ENCODE measurements around the gene ZBTB4.

ZBTB4 gene

DNA sequence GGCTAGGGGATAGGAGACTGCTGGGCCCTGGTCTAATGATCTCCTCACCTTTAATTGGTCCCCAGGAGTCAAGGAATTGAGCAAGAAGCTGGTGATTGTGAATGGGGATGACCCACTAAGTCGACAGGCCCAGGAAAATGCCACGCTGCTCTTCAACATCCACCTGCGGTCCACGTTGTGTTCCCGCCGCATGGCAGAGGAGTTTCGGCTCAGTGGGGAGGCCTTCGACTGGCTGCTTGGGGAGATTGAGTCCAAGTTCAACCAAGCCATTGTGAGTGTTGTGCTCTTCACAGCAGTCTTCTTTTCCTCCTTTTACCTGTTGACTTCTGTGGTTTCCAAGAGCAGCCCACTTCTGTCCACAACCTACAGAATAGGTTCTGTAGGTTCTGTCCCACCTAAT is 24.1 kb upstream of the ZBTB4 start:
- DNase-seq = no peak
- Histone ChIP-seq H3K36me3 (peaks cover 40% of the 10 kb centered on the region), H3K27me3 (no peaks in the 10 kb centered on the region), H3K4me1 (no peaks in the 10 kb centered on the region), H3K4me3 (ENCODE audit: low read depth, low read length) (no peak overlapping the region), H3K9me3 (no peaks in the 10 kb centered on the region)
- TF ChIP-seq CTCF (IDR thresholded peaks at IDR 0.05; ENCODE audit: low read depth, low read length) = no peak

- no peaks in the 10 kb centered on the region for H3K4me1 ChIP-seq
- peak; percentile 27 for DNase-seq
- peak; percentile 38 for TF ChIP-seq CTCF (IDR thresholded peaks at IDR 0.05; ENCODE audit: low read depth, low read length)
- peaks cover 43% of the 10 kb centered on the region for H3K36me3 ChIP-seq
- no peaks in the 10 kb centered on the region for H3K27me3 ChIP-seq
- H3K9me3 ChIP-seq = no peaks in the 10 kb centered on the region
- no peak overlapping the region for H3K4me3 ChIP-seq (ENCODE audit: low read depth, low read length)
These were observed 23.6 kb upstream of the ZBTB4 start for GRCh38 chr17:7502987-7503386.

DNA sequence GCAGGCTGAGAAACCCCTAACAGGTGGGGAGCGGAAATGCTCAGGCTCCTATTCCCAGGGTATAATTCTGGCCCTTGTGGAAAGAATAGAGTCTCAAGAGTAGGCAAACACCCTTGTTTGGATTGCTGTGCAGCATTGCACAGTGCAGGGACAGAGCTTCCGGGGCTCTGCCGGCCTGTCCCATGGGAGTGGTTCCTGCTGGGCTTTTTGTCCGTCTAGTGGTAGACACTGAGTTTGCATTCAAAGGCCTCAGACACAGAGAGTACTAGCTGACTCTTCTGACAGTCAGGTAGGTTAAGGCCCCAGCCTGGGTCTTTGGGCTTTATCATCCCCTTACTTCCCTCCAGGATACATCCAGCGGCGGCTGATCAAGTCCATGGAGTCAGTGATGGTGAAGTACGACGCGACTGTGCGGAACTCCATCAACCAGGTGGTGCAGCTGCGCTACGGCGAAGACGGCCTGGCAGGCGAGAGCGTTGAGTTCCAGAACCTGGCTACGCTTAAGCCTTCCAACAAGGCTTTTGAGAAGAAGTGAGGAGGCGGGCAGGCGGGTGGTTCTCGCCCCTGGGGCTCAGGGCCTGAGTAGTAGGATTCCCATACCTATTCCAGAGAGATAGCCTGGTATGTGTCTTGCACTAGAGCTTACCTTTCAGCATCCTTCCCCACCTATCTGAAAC is 22.9 kb upstream of the ZBTB4 start:
- DNase-seq = no peak
- no peak overlapping the region for H3K4me3 ChIP-seq (ENCODE audit: low read depth, low read length)
- no peak for TF ChIP-seq CTCF (IDR thresholded peaks at IDR 0.05; ENCODE audit: low read depth, low read length)
- no peaks in the 10 kb centered on the region for H3K9me3 ChIP-seq
- H3K27me3 ChIP-seq = no peaks in the 10 kb centered on the region
- no peaks in the 10 kb centered on the region for H3K4me1 ChIP-seq
- peaks cover 50% of the 10 kb centered on the region for H3K36me3 ChIP-seq

DNA sequence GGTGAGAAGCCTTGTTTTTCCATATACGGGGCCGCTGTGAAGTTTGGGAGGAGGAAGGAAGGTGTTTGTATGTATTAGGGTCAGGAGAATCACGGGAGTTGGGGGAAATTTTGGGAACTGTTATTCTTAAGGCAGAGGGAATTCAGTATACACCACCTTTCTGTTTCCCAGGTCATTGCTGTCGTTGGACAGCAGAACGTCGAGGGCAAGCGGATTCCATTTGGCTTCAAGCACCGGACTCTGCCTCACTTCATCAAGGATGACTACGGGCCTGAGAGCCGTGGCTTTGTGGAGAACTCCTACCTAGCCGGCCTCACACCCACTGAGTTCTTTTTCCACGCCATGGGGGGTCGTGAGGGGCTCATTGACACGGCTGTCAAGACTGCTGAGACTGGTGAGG is 22.3 kb upstream of the ZBTB4 start:
- TF ChIP-seq CTCF (IDR thresholded peaks at IDR 0.05; ENCODE audit: low read depth, low read length) = no peak
- Histone ChIP-seq H3K4me3 (ENCODE audit: low read depth, low read length) (no peak overlapping the region), H3K9me3 (no peaks in the 10 kb centered on the region), H3K27me3 (no peaks in the 10 kb centered on the region), H3K4me1 (no peaks in the 10 kb centered on the region), H3K36me3 (peaks cover 56% of the 10 kb centered on the region)
- no peak for DNase-seq

- TF ChIP-seq CTCF (IDR thresholded peaks at IDR 0.05; ENCODE audit: low read depth, low read length) = no peak
- H3K36me3 ChIP-seq = peaks cover 62% of the 10 kb centered on the region
- no peaks in the 10 kb centered on the region for H3K27me3 ChIP-seq
- H3K4me3 ChIP-seq (ENCODE audit: low read depth, low read length) = no peak overlapping the region
- H3K4me1 ChIP-seq = no peaks in the 10 kb centered on the region
- H3K9me3 ChIP-seq = no peaks in the 10 kb centered on the region
- DNase-seq = no peak
These were observed 19.7 kb upstream of the ZBTB4 start for GRCh38 chr17:7499161-7499560.

DNA sequence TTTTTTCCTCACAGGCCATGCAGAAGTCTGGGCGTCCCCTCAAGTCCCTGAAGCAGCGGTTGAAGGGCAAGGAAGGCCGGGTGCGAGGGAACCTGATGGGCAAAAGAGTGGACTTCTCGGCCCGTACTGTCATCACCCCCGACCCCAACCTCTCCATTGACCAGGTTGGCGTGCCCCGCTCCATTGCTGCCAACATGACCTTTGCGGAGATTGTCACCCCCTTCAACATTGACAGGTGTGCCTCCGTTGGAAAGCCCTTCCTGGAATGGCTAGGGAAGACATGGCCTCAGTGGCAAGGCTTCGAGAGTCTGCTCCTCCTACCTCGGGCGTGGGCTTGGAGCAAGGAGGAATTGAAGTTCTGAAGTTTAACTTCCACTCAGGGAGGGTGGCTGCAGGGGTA is 18.2 kb upstream of the ZBTB4 start:
- Histone ChIP-seq H3K36me3 (peaks cover 49% of the 10 kb centered on the region), H3K9me3 (no peaks in the 10 kb centered on the region), H3K4me1 (no peaks in the 10 kb centered on the region), H3K4me3 (ENCODE audit: low read depth, low read length) (no peak overlapping the region), H3K27me3 (no peaks in the 10 kb centered on the region)
- no peak for TF ChIP-seq CTCF (IDR thresholded peaks at IDR 0.05; ENCODE audit: low read depth, low read length)
- DNase-seq = no peak

Data from BE2C (cell line).